ENCODE results near the gene ALOX15.

- TF ChIP-seq CTCF (IDR thresholded peaks at IDR 0.05 in 8 of 11, conservative IDR thresholded peaks at IDR 0.05 in 3 of 11) = no peak
- TF ChIP-seq POLR2AphosphoS5 (IDR thresholded peaks at IDR 0.05) = no peak
- no peak for TF ChIP-seq POLR2A (IDR thresholded peaks at IDR 0.05)
These were observed 7.3 kb upstream of the ALOX15 start for GRCh38 chr17:4648741-4649140.

Measured in spleen (tissue), 7 donors.